Germinal center (tissue), 1 donor: Measurements from ENCODE around the gene RYR2.

Experiments
- DNase-seq: peaks from one replicate; pipeline ENCODE4 v3.0.0; 2012; ENCODE audit warnings: mixed read lengths, low spot score

RYR2 gene

DNA sequence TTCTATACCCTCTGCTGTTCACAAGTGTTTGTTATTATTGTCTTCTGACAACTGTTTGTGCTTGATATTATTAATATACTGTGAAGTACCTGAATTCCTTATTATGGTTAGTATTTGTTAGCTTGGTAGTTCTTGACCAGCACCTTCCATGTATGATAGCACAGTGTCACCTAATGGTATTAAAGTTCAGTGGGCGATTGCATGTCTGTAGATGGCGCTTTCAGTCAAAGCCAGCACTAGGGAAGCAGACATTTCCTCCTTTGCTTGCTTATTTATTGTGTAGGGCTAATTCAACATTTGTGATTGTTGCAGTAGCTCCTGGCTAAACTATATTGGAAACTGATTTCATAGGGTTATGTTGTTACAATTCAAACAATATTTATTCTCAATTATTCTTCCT lies 630.8 kb downstream of the RYR2 start:
- DNase-seq: no peak

DNA sequence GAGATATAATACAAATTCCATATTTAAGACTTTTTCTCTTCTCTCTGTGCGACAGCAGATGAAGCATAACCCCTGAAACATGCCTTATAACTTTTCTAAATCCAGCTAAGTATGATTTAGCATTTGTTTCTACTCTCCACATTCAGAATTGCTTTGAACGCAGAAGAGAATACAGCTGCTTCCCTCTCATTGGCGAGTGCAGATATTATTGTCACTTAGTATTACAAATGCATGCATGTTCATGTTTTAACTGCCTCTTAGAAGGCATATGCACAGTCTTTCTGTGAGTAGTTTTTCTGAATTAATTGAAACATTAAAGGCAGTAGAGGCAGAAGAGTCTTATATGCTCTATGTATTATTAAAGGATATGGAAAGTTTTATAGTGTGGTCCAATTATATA lies 631.6 kb downstream of the RYR2 start:
- no peak for DNase-seq

DNA sequence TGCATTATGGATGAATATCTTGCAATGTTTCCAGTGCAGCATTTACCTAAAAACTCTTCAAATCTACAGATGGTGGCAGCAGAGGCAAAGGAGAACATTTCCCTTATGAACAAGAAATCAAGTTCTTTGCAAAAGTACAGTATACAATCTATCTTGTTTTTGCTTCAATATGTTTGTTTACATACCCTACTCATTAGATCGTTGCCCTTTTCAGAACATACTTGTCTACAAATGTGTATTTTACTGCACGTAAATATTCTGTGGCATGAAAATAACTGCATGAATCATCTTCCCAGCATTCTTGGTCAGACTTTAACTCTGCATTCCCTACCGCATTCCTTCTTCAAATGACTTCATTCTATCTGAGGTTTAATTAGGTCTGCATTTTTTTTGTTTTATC lies 636.0 kb downstream of the RYR2 start:
- DNase-seq: no peak

DNA sequence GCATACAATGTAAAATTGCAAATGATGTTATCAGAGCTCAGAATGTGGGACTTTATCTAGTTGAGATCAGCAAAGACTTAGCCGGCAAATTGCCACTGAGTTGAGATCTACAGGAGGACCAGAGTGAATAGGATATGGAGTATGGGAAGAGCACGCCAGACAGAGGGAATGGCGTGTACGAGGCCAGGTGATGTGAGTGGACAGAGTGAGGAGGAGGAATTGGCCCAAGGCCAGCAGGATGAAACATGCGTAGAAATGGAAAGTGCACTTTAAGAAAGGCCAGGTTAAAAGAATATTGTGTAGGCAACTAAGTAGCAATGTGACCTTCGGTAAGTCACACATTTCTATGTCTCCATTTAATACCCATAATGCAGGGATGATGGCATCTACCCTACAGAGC lies 637.7 kb downstream of the RYR2 start:
- no peak for DNase-seq

DNA sequence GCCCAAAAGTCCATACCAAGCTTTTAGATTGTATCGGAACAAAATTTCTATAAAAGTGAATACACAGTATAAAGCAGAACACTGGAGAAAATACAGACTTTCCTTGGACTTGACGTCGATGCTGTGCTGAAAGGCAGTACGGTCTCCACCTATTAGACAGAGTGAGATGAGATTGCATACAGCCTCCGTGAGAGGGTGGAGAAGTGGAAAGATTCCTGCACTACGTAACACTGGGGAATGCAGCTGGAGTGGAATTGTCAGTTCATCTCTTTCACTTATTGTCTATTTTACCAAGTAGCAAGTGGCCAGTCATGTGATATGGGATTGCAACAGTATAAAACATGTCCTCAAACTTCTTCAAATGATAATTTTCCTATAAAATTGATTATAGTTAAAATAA lies 639.2 kb downstream of the RYR2 start:
- DNase-seq: no peak

DNA sequence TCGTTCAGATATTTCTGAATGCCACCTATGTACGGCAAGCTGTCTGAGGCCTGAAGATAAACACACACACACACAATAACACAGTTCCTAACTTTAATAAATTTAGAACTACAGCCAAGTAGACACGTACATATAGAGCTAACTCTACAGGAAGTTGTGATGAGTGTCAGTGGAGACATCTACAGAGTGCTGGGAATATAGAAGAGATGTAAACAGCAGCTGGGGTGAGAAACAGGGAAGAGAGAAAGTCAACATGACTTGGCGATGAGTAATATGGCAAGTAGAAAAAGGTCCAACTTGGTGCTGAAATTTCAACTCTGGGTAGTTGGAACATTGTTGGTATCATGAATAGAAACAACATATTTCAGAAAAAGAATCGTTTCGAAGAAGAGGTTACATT lies 642.3 kb downstream of the RYR2 start:
- DNase-seq: no peak

DNA sequence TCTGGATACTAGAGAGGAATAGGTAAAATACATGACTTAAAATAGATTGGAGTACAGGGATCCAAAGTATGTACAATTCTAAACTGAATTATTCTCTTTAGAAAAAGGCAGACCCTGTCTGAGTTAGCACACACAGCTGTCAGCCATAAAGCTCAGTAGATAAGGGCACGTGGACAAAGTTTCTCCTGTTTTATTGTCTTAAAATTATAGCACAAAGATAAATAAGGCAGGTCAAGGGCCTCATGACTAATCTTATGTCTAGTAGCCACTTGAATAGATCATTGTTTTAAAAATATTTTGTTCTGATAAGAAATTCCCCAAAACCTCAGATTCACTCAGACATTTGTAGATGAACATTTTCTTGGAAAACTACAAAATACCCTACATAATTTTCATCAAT lies 643.6 kb downstream of the RYR2 start:
- DNase-seq: no peak

DNA sequence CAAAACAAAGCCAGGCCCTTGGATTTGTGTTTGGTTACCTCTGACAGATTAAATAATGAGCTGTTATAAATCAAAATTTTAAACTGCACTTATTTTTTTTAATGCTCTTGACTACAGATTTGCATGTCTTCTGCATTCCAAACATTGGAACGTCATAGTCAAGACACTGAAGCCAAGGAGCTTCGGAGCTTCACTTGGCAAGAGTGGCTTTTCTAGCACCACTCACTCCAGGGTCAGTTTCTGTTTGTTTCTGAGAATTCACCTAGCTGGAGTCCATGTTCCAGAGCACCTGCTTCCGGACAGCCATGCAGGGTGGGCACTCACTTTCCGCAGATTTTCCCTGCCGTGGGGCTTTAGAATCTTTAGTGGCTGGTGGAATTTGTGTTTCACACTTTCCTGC lies 645.8 kb downstream of the RYR2 start:
- DNase-seq: no peak

DNA sequence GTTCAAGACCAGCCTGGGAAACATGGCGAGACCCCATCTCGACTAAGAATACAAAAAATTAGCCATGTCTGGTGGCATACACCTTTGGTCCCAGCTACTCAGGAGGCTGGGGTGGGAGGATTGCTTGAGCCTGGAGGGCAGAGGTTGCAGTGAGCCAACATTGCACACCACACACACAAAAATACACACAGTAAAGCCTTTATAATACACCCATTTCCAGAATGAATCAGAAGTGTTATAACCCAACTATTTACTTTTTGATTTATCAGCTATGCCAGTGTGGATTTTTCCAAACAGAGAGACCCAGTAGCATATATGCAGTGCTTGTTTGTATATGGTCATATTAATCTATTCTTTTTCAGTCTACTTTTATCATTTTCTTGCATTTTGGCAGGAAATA lies 648.7 kb downstream of the RYR2 start:
- no peak for DNase-seq

DNA sequence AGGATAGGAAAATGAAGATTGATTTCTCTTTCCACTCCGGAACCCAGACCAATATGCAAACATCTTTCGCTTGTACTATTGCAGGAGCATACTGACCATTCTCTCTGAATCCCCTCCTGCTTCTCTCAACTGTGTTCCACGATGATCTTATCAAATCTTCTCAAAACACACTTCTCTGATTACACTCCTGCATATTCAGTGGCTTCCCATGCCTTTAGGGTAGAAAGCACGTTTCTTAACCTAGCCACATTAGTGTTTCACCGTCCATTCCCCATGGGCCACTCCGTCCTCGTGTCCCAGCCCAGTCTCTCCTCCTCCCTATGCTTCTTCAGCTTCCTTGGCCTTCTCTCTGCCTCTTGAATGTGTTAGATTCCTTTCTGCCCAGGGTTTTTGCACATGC lies 650.3 kb downstream of the RYR2 start:
- DNase-seq: no peak

DNA sequence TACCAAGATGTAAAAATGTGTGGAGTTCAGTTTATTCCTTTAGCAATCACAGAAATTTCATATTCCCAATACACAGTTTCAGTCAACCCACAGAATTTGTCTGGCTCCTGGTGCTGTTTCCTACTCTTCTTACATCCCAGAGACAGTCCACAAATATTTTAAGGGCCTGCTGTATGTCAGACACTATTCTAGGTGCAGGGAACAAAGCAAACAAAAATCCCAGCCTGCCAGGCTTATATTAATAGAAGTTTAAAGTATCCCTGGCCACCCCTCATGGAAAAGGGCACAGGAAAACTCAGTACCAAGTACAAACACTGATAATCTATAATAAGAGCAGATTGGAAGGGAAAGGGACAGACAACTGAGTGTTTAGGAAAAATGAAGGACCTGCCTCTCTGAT lies 653.9 kb downstream of the RYR2 start:
- DNase-seq: no peak

DNA sequence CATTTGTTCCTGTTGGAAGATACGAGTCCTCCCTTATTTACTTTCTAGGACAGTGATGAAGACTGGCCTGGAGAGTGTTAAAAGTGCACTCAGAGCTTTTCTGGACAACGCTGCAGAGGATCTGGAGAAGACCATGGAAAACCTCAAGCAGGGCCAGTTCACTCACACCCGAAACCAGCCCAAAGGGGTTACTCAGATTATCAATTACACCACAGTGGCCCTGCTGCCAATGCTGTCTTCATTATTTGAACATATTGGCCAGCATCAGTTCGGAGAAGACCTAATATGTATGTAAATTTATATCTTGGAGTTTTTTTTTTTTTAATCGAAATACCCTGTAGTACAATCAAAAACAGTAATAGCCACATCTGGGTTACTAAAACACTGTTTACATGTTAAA lies 658.2 kb downstream of the RYR2 start:
- DNase-seq: no peak

DNA sequence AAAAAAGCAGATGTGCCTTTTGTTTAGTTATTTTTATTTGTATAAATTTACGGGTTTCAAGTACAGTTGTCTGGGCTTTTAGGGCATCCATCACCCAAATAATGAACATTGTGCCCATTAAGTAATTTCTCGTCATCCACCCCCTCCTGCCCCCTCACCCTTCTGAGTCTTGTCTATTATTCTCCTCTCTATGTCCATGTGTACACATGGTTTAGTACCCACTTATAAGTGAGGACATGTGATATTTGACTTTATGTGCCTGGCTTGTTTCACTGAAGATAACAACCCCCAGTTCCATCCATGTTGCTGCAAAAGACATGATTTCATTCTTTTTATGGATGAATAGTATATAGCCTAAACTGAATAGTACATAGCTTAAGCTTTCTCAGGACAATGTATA lies 659.5 kb downstream of the RYR2 start:
- no peak for DNase-seq

DNA sequence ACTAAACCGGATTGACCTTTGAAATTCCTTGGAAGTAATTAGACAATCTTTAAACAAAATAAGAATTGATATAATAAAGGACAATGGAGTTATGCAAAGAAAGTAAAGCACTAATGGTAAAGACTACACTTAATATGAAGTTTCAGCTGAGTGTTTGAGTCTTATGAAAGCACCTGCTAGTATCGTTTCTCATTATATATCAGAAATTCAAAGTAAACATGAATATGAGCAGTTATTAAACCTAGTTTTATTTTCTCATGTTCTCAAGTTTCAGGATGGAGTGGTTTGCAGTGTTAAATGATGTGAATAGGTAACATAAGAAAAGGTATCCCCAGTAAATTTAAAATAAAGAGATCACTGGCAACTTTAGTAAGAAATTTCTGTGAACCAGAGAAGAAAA lies 660.2 kb downstream of the RYR2 start:
- DNase-seq: no peak

DNA sequence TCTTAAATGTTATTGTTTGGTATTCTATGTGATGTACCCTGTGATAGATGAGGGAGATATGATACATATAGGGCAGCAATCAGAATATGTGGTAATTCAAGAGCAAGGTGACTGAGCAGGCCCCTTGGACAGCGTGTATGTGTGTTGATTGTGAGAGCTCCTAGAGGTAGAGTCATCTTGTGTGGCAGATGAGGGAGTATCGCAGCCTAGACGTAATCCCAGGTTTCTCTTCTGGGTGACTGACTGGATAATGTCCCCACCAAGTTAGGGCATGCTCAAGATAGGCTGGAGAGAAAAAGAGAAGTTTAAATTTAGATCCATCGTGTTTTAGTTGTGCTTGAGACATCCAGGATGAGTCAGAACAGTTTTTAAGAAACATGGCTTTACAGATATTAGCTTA lies 663.5 kb downstream of the RYR2 start:
- DNase-seq: no peak

DNA sequence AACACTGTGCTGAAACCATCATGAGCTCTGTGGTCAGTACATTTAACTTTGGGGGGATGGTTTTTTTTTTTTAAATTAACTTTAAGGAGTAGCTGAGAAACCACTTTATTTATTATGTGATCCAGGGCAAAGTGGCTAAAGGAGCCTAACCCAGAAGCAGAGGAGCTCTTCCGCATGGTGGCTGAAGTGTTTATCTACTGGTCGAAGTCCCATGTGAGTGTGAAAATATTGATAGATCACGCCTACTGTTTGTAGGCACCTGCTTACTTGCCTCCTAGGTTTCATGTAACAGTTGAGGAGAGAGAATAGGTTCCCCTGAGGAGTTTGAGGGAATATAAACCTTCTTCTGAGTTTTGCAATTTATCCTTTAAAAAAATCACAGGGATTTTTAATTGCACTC lies 667.4 kb downstream of the RYR2 start:
- no peak for DNase-seq

DNA sequence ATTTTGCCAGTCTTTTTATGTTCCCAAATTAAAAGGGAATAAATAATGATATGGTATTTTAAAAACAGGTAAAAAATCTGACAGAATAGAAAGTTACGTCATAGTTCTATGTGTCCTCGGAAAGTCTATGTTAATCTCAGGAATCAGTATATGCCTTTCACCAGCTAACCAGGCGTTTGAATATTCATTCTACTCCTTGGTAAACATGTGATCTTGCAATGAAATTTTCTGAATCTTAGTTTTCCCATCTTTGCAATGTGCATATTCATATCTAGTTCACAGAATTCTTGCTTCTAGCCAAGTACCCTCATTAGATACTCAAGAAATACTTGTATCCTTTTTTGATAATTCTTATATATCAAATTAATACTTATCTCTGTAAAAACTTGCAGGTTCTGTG lies 669.3 kb downstream of the RYR2 start:
- DNase-seq: no peak

DNA sequence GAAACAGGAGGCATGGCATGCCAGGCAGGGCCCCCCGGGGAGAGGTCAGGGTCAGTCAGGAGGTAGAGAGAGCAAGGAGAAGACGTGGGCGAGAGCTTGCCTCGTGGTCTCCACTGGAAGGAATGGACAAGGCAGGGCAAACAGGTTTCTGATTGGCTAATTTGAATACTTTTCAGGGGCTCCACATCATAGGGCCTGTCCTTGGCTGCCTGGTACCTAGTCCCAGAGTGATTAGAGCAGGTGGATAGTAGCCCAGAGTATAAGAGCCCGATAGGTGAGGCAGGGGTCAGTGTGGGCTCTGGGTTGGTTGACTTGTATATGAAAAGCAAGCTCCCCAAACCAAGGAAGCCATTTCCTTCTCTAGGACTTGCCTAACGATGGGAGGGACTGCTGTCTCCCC lies 670.1 kb downstream of the RYR2 start:
- DNase-seq: no peak

DNA sequence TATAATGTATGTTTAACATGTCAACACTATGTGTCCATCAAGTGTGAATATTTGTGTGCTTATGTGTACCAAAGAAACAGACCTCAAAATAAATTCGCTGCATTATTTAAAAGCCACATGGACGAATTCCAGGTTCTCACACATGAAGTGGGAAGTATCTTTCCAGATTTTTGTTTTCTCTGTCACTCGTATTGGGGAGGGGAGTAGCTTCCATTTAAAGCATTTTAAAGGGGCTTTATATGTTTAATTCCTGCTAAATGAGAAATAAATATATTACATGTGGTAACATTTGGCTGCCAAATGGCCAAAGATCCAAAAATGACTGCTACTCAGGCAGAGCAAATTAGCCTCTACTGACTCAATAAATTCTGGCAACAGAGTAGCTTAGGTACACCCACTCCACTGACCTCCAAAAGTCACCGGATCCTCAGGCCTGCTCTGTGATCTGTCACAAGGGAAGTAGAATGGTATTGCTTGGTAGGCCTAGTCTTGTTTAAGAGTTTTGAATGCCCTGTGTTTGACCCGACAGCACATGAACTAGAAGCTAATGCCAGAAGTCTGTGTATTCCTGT lies 670.7 kb downstream of the RYR2 start:
- no peak for DNase-seq

DNA sequence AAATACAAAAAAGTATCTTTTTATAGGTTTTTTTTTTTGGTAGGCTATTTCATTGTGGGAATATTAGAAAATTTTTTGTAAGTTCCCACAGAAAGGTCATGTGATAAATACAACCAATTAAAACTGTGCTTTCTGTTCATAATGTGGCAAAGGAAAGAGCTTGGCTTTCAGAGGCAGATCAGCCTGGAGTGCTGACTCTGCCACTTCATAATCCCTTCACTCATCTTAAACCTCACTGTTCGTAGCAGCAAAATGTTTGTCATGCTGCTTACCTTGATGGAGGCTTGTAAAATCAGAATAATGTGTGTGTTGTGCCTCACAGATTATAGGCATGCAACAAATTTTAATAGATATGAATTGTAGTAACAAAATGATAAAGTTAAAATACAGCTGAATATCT lies 671.9 kb downstream of the RYR2 start:
- DNase-seq: no peak

DNA sequence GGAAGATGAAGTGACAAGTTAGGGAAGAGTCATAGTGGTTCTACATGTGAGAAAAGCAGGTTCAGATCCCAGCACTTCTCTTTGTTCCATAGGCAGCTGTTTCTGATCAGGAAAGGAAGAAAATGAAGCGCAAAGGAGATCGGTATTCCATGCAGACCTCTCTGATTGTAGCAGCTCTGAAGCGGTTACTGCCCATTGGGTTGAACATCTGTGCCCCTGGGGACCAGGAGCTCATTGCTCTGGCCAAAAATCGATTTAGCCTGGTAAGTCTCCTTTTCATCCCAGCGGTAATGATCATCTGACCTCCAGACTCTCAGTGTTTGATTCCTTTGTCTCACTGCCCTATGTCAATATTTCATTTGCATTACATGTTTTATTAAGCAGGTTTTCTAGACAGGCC lies 675.1 kb downstream of the RYR2 start:
- no peak for DNase-seq

DNA sequence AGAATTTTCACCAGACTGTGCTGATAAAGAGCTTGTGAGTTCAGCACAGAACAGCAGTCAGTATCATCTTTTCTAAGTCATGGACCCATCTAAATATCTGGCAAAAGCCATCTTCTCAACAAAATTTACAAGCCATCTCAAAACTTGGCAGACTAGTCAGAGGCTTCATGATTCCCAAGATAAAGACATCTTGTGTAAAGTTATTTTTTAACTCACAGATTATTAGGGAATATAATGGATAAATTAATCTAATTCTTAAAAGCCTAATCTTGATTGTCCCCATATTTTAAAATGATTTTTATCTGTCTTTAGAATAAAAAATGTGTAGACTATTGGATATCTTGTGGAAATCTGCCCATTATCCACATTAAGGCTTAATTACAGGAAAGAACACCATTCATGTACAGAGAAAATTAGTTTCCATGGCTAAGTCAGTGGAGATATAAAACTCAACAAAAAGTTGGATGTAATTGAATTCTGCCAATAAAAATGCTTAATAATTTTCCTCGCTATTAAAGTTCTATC lies 688.9 kb downstream of the RYR2 start:
- no peak for DNase-seq

DNA sequence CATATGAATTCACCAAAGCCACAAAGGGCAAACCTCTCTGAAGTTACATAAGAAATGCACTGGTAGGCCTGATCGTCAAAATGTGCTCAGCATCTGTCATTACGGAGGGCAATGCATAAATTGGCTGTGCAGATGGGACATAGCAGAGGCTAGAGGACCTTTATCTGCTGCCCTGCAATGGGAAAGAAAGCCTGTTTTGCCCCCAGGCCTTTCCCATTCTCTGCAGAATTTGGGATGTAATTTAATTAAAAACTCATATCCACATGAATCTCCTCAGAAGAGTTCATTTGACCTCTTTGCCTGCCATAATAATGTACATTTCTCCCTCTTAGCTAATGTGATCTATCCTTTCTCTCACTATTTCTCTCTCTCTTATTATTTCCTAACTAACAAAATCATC lies 690.7 kb downstream of the RYR2 start:
- no peak for DNase-seq

DNA sequence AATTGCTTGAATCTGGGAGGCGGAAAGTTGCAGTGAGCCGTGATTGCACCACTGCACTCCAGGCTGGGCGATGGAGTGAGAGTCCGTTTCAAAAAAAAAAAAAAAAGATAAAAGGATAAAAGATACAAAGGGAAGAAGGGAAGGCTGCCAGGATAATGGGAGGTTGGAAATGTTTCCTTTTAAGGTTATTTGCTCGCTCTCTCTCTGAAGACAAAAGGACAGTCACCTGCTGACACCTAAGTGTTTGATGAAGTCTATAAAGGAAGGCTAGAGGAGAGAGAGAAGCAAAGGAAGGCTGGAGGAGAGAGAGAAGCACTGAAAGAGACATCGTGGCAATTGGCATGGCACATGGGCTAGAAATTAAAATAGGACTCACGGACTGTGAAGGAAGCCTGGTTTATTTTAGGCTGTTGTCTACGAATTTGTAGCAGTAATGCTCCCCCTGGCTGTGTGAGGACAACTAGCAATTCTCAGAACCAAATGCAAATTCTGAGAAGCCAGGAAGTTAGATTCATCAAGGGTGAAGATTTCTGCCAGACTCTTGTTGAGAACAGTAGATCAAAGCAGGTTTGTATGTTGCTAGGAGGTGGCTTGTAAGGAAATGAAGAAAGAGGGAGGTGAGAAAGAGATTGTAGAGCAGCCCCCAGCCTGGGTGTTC lies 694.5 kb downstream of the RYR2 start:
- DNase-seq: no peak
